RWPE2 (cell line): Measurements from ENCODE around the gene SULT2B1.
A peak's percentile ranks its signal among the peaks of the same experiment; 100 is the strongest.

Experiments
- ATAC-seq: fragments of 200-7000 bp; cut with Tn5 transposase; 3 replicates; pipeline ENCODE4 v1.9.1; 2021; ENCODE audit warnings: low read depth
- DNase-seq: peaks from one replicate; pipeline ENCODE4 v3.0.0-alpha.2; 2020; ENCODE audit warnings: low spot score
- H3K27ac ChIP-seq: fragments of 450-650 bp; 2 replicates; pipeline ENCODE4 v1.5.1; 2017; ENCODE audit warnings: mild to moderate bottlenecking; ENCODE audit not compliant: poor library complexity, severe bottlenecking
- H3K27me3 ChIP-seq: fragments of 250-450 bp; sonication (Bioruptor Pico); 2 replicates; pipeline ENCODE4 v1.5.1; 2021; ENCODE audit warnings: mild to moderate bottlenecking, moderate library complexity; ENCODE audit not compliant: insufficient read depth, poor library complexity, severe bottlenecking
- H3K36me3 ChIP-seq: fragments of 250-450 bp; sonication (Bioruptor Pico); 2 replicates; pipeline ENCODE4 v1.5.1; 2020; ENCODE audit warnings: low read depth, mild to moderate bottlenecking, moderate library complexity
- H3K4me1 ChIP-seq: fragments of 250-450 bp; sonication (Bioruptor Pico); 2 replicates; pipeline ENCODE4 v1.5.1; 2021; ENCODE audit warnings: mild to moderate bottlenecking, moderate library complexity; ENCODE audit not compliant: insufficient read depth, poor library complexity, severe bottlenecking
- H3K4me3 ChIP-seq: fragments of 250-450 bp; sonication (Bioruptor Pico); 2 replicates; pipeline ENCODE4 v1.5.1; 2021; ENCODE audit warnings: mild to moderate bottlenecking, moderate library complexity; ENCODE audit not compliant: severe bottlenecking
- H3K9me3 ChIP-seq: fragments of 250-450 bp; sonication (Bioruptor Pico); 2 replicates; pipeline ENCODE4 v1.5.1; 2021; ENCODE audit warnings: mild to moderate bottlenecking, moderate library complexity; ENCODE audit not compliant: severe bottlenecking
- CTCF ChIP-seq: fragments of 450-650 bp; IDR thresholded peaks from one replicate; pipeline ENCODE4 v1.5.1; 2017; ENCODE audit warnings: mild to moderate bottlenecking, moderate library complexity; ENCODE audit not compliant: poor library complexity, severe bottlenecking

Gene SULT2B1

GRCh38 chr19:48511800-48512503 is 40.0 kb upstream of the SULT2B1 start, which contains the start of gene LMTK3:
Gene LMTK3 (minus strand): TSS chr19:48511835. CDS start chr19:48511576, 259 bp downstream.
- H3K9me3 ChIP-seq = no peaks in the 10 kb centered on the region
- no peaks in the 10 kb centered on the region for H3K4me1 ChIP-seq
- H3K27me3 ChIP-seq = no peaks in the 10 kb centered on the region
- DNase-seq = no peak
- no peak within 1 kb of the TSS for H3K27ac ChIP-seq
- TF ChIP-seq CTCF = no peak
- no peak for ATAC-seq
- H3K4me3 ChIP-seq = no peak within 1 kb of the TSS
- no peaks in the 10 kb centered on the region for H3K36me3 ChIP-seq

- TF ChIP-seq CTCF = no peak
- ATAC-seq = no peak
- no peaks in the 10 kb centered on the region for H3K4me1 ChIP-seq
- H3K27ac ChIP-seq = no peak overlapping the region
- no peaks in the 10 kb centered on the region for H3K9me3 ChIP-seq
- DNase-seq = no peak
- no peaks in the 10 kb centered on the region for H3K36me3 ChIP-seq
- H3K27me3 ChIP-seq = no peaks in the 10 kb centered on the region
- H3K4me3 ChIP-seq = peak overlapping the region; percentile 47
These were observed 39.3 kb upstream of the SULT2B1 start for GRCh38 chr19:48512504-48513288.

GRCh38 chr19:48513289-48514122 is 38.5 kb upstream of the SULT2B1 start:
- Histone ChIP-seq H3K4me1 (no peaks in the 10 kb centered on the region), H3K27ac (no peak overlapping the region), H3K9me3 (no peaks in the 10 kb centered on the region), H3K36me3 (no peaks in the 10 kb centered on the region), H3K4me3 (peak overlapping the region; percentile 47), H3K27me3 (no peaks in the 10 kb centered on the region)
- TF ChIP-seq CTCF = no peak
- ATAC-seq = peak; percentile 88
- DNase-seq = peak; percentile 80

GRCh38 chr19:48514123-48514458 is 37.9 kb upstream of the SULT2B1 start:
- Histone ChIP-seq H3K27me3 (no peaks in the 10 kb centered on the region), H3K27ac (no peak overlapping the region), H3K36me3 (no peaks in the 10 kb centered on the region), H3K4me1 (no peaks in the 10 kb centered on the region), H3K4me3 (no peak overlapping the region), H3K9me3 (no peaks in the 10 kb centered on the region)
- ATAC-seq (no peak), DNase-seq (no peak)
- no peak for TF ChIP-seq CTCF
